Lung (tissue), 12 donors: ENCODE results near the gene PROX1. TPM values are rescaled to one million over a fixed set of nuclear protein-coding genes. Genes with fewer than 3 reads are reported as not detected.

ENCODE experiments used
- ATAC-seq: fragments of 200-7000 bp; cut with Tn5 transposase; one replicate; pipeline ENCODE4 v1.9.1; 2020; ENCODE audit warnings: moderate number of reproducible peaks; ENCODE audit not compliant: insufficient read depth, low FRiP score
- DNase-seq, 3 donors: peaks; one replicate each; pipeline ENCODE4 v3.0.0-alpha.2; 2013 to 2017
- H3K27ac ChIP-seq, 2 donors: one replicate each; pipeline ENCODE4 v1.5.1; 2013; ENCODE audit warnings: mild to moderate bottlenecking in 2 of 2, moderate library complexity in 2 of 2, control low read depth in 1 of 2, inconsistent platforms in 1 of 2, low read depth in 1 of 2, low read length in 1 of 2
- H3K27me3 ChIP-seq, 3 donors: one replicate each; pipeline ENCODE4 v1.5.1; 2013; ENCODE audit warnings: low read length in 2 of 3; ENCODE audit not compliant: control insufficient read depth in 3 of 3, insufficient read depth in 3 of 3
- H3K36me3 ChIP-seq, 4 donors: one replicate each; pipeline ENCODE4 v1.5.1; 2013; ENCODE audit warnings: low read length in 4 of 4, mild to moderate bottlenecking in 1 of 4, moderate library complexity in 1 of 4; ENCODE audit not compliant: control insufficient read depth in 4 of 4, insufficient read depth in 4 of 4
- H3K4me1 ChIP-seq, 5 donors: one replicate each; pipeline ENCODE4 v1.5.1; 2013; ENCODE audit warnings: low read length in 5 of 5, mild to moderate bottlenecking in 2 of 5, moderate library complexity in 1 of 5; ENCODE audit not compliant: control insufficient read depth in 5 of 5, insufficient read depth in 5 of 5
- H3K4me3 ChIP-seq: one replicate; pipeline ENCODE4 v1.5.1; 2013; ENCODE audit warnings: mild to moderate bottlenecking, control low read depth, moderate library complexity
- H3K9ac ChIP-seq, 2 donors: one replicate each; pipeline ENCODE4 v1.5.1; 2013; ENCODE audit warnings: low read length in 2 of 2, control low read depth in 1 of 2; ENCODE audit not compliant: insufficient read depth in 1 of 2
- H3K9me3 ChIP-seq, 4 donors: one replicate each; pipeline ENCODE4 v1.5.1; 2013; ENCODE audit warnings: low read length in 3 of 4, mild to moderate bottlenecking in 1 of 4, moderate library complexity in 1 of 4; ENCODE audit not compliant: control insufficient read depth in 4 of 4, insufficient read depth in 3 of 4
- CTCF ChIP-seq: IDR thresholded peaks from 2 replicates; pipeline ENCODE4 v1.5.1; 2012; ENCODE audit warnings: mild to moderate bottlenecking; ENCODE audit errors: control extremely low read depth, extremely low read depth
- WGBS, 2 donors: extraction: QIAGEN DNeasy Blood & Tissue Kit; methylation state at CpG; one replicate each; pipeline ENCODE4 v1.1.7; 2013; 5-methylcytosine and 5-hydroxymethylcytosine counted together
- polyA plus RNA-seq, 2 donors: library from polyadenylated mRNA; stranded (reverse); fragments of 200-250 nt; gene quantifications; one replicate each; pipeline ENCODE4 v1.2.1, GENCODE V29; 2013
- total RNA-seq, 2 donors: library from RNA; depleted of rRNA in 1 of 2; stranded (reverse); fragments of >200 nt in 1 of 2; gene quantifications; one replicate each; pipeline ENCODE4 v1.2.1, GENCODE V29; 2014 to 2021
- donor health status: control.
- donor health status: control.
- donor health status: Bipolar disorder and iron deficiency.
- donor health status: healthy.
- donor health status: DM: yes; HTN: yes; CAD: no.

PROX1 gene
- total and polyA plus RNA-seq, 4 donors: 0.33 to 10.1 (median 4.0) TPM

GRCh38 chr1:213940947-213941346 is 46.8 kb upstream of the PROX1 start:
- H3K4me1 ChIP-seq: no peaks in the 10 kb centered on the region
- no peaks in the 10 kb centered on the region for H3K27me3 ChIP-seq
- TF ChIP-seq CTCF: no peak
- no peak overlapping the region for H3K9ac ChIP-seq
- no peak overlapping the region for H3K4me3 ChIP-seq
- ATAC-seq: no peak
- H3K36me3 ChIP-seq: no peaks in the 10 kb centered on the region
- no peak for DNase-seq
- H3K9me3 ChIP-seq: no peaks in the 10 kb centered on the region
- no peak overlapping the region for H3K27ac ChIP-seq

GRCh38 chr1:213942061-213942460 is 45.7 kb upstream of the PROX1 start:
- Histone ChIP-seq H3K9ac (no peak overlapping the region), H3K36me3 (no peaks in the 10 kb centered on the region), H3K27me3 (no peaks in the 10 kb centered on the region), H3K4me3 (no peak overlapping the region), H3K9me3 (no peaks in the 10 kb centered on the region), H3K4me1 (no peaks in the 10 kb centered on the region), H3K27ac (no peak overlapping the region)
- ATAC-seq (no peak), DNase-seq (no peak)
- 77 to 80% methylated on average over 3 of the region's 3 CpGs for WGBS, 2 donors
- TF ChIP-seq CTCF: no peak

GRCh38 chr1:213947200-213947801 is 40.5 kb upstream of the PROX1 start:
- no peak overlapping the region for H3K27ac ChIP-seq
- peaks cover 0 to 7% (median 0%) of the 10 kb centered on the region in 3 donors for H3K27me3 ChIP-seq
- no peak for TF ChIP-seq CTCF
- H3K9me3 ChIP-seq: no peaks in the 10 kb centered on the region
- no peak overlapping the region for H3K4me3 ChIP-seq
- H3K36me3 ChIP-seq: no peaks in the 10 kb centered on the region
- no peak overlapping the region for H3K9ac ChIP-seq
- DNase-seq: no peak
- no peak for ATAC-seq
- H3K4me1 ChIP-seq: no peaks in the 10 kb centered on the region
- 40 to 53% methylated on average over 6 of the region's 6 CpGs for WGBS, 2 donors

- no peaks in the 10 kb centered on the region for H3K4me1 ChIP-seq
- TF ChIP-seq CTCF: no peak
- H3K4me3 ChIP-seq: no peak overlapping the region
- peaks cover 0 to 7% (median 0%) of the 10 kb centered on the region in 3 donors for H3K27me3 ChIP-seq
- H3K36me3 ChIP-seq: no peaks in the 10 kb centered on the region
- no peak overlapping the region for H3K27ac ChIP-seq
- no peak overlapping the region for H3K9ac ChIP-seq
- no peak for DNase-seq
- no peak for ATAC-seq
- no peaks in the 10 kb centered on the region for H3K9me3 ChIP-seq
- WGBS, 2 donors: 84 to 89% methylated on average over 5 of the region's 5 CpGs
Measured at GRCh38 chr1:213951876-213952275, 35.9 kb upstream of the PROX1 start.
